Gastroesophageal sphincter (tissue), 4 donors: Measurements from ENCODE around the gene PARD3B. TPM values are rescaled to one million over a fixed set of nuclear protein-coding genes. Genes with fewer than 3 reads are reported as not detected.

Experiments
- ATAC-seq: fragments of 150-250 bp; one replicate; pipeline ENCODE4 v1.9.1; 2016; ENCODE audit warnings: mild to moderate bottlenecking, moderate library complexity
- H3K27ac ChIP-seq, 4 donors: fragments of 200-600 bp; sonication (generic) in 3 of 4; 1 replicate in 3 of 4; 2 replicates in 1 of 4; pipeline ENCODE4 v1.5.1; 2016 to 2019
- H3K27me3 ChIP-seq: fragments of 200-600 bp; sonication (generic); one replicate; pipeline ENCODE4 v1.5.1; 2019
- H3K36me3 ChIP-seq, 2 donors: fragments of 200-600 bp; sonication (generic); one replicate each; pipeline ENCODE4 v1.5.1; 2019; ENCODE audit warnings: control low read depth in 1 of 2
- H3K4me1 ChIP-seq, 3 donors: fragments of 200-600 bp; sonication (generic); 1 replicate in 2 of 3; 2 replicates in 1 of 3; pipeline ENCODE4 v1.5.1; 2016 to 2019; ENCODE audit warnings: control low read depth in 2 of 3
- H3K4me3 ChIP-seq, 2 donors: fragments of 200-600 bp; sonication (generic); one replicate each; pipeline ENCODE4 v1.5.1; 2019; ENCODE audit warnings: mild to moderate bottlenecking in 1 of 2, moderate library complexity in 1 of 2
- H3K9me3 ChIP-seq, 3 donors: fragments of 200-600 bp; sonication (generic); one replicate each; pipeline ENCODE4 v1.5.1; 2017 to 2019; ENCODE audit warnings: control low read depth in 2 of 3
- CTCF ChIP-seq, 4 experiments: fragments of 200-600 bp in 2 of 4; fragments of 450-650 bp in 2 of 4; sonication (generic) in 1 of 4; IDR thresholded peaks; one replicate each; pipeline ENCODE4 v1.5.1; 2017 to 2019; ENCODE audit warnings: antibody characterized with exemption in 4 of 4, mild to moderate bottlenecking in 2 of 4, moderate library complexity in 2 of 4
- EP300 ChIP-seq: sonication (generic); formaldehyde crosslinking; IDR thresholded peaks from one replicate; pipeline ENCODE4 v1.6.1; 2017; ENCODE audit warnings: antibody characterized with exemption, mild to moderate bottlenecking
- POLR2A ChIP-seq, 2 donors: fragments of 450-650 bp; IDR thresholded peaks; one replicate each; pipeline ENCODE4 v1.6.1; 2017; ENCODE audit warnings: antibody characterized with exemption in 2 of 2, mild to moderate bottlenecking in 2 of 2, moderate library complexity in 1 of 2
- POLR2AphosphoS5 ChIP-seq: sonication (generic); formaldehyde crosslinking; IDR thresholded peaks from one replicate; pipeline ENCODE4 v1.6.1; 2017; ENCODE audit warnings: antibody characterized with exemption
- WGBS, 2 donors: methylation state at CpG; one replicate each; pipeline ENCODE4 v1.1.5; 2018; ENCODE audit warnings: low coverage in 1 of 2; 5-methylcytosine and 5-hydroxymethylcytosine counted together
- total RNA-seq, 4 donors: library from RNA; depleted of rRNA; stranded (reverse); fragments of >200 nt; gene quantifications; one replicate each; pipeline ENCODE4 v1.1.0, GENCODE V29; 2016

PARD3B gene
- total RNA-seq, 4 donors from 2014 or later: 29.6 to 42.2 (median 41.0) TPM

GRCh38 chr2:205058409-205058808, 513.1 kb downstream of the PARD3B start:
- no peak for TF ChIP-seq POLR2A (IDR thresholded peaks at IDR 0.05)
- no peak for TF ChIP-seq POLR2AphosphoS5
- no peak for TF ChIP-seq CTCF (IDR thresholded peaks at IDR 0.05)
- no peak for TF ChIP-seq EP300
- Histone ChIP-seq H3K27ac (no peak overlapping the region), H3K36me3 (no peaks in the 10 kb centered on the region), H3K4me1 (peaks cover 0 to 11% (median 0%) of the 10 kb centered on the region in 3 donors), H3K4me3 (no peak overlapping the region), H3K27me3 (no peaks in the 10 kb centered on the region), H3K9me3 (no peaks in the 10 kb centered on the region)
- ATAC-seq: no peak
- 100% methylated on average over 1 to 2 of the region's 2 CpGs for WGBS, 2 donors

- Histone ChIP-seq H3K4me1 (peaks cover 0 to 11% (median 0%) of the 10 kb centered on the region in 3 donors), H3K27me3 (no peaks in the 10 kb centered on the region), H3K27ac (no peak overlapping the region), H3K4me3 (no peak overlapping the region), H3K36me3 (no peaks in the 10 kb centered on the region), H3K9me3 (no peaks in the 10 kb centered on the region)
- ATAC-seq: no peak
- TF ChIP-seq CTCF (IDR thresholded peaks at IDR 0.05) (no peak), POLR2AphosphoS5 (no peak), POLR2A (IDR thresholded peaks at IDR 0.05) (no peak), EP300 (no peak)
- WGBS, 2 donors: 26 to 28% methylated on average over 2 of the region's 2 CpGs
Measured at GRCh38 chr2:205060269-205060668, 515.0 kb downstream of the PARD3B start.

GRCh38 chr2:205066081-205066480, 520.8 kb downstream of the PARD3B start:
- Histone ChIP-seq H3K27ac (no peak overlapping the region), H3K27me3 (no peaks in the 10 kb centered on the region), H3K4me1 (no peaks in the 10 kb centered on the region), H3K4me3 (no peak overlapping the region), H3K9me3 (no peaks in the 10 kb centered on the region), H3K36me3 (no peaks in the 10 kb centered on the region)
- TF ChIP-seq EP300: no peak
- TF ChIP-seq POLR2A (IDR thresholded peaks at IDR 0.05): no peak
- TF ChIP-seq CTCF (IDR thresholded peaks at IDR 0.05): no peak
- no peak for TF ChIP-seq POLR2AphosphoS5
- WGBS, 2 donors: 36 to 62% methylated on average over 5 of the region's 5 CpGs
- no peak for ATAC-seq

- H3K4me1 ChIP-seq: no peaks in the 10 kb centered on the region
- TF ChIP-seq CTCF (IDR thresholded peaks at IDR 0.05) (no peak), POLR2A (IDR thresholded peaks at IDR 0.05) (no peak), POLR2AphosphoS5 (no peak), EP300 (no peak)
- no peaks in the 10 kb centered on the region for H3K27me3 ChIP-seq
- no peak for ATAC-seq
- 92 to 100% methylated on average over 1 of the region's 1 CpG for WGBS, 2 donors
- H3K4me3 ChIP-seq: no peak overlapping the region
- no peaks in the 10 kb centered on the region for H3K9me3 ChIP-seq
- no peak overlapping the region for H3K27ac ChIP-seq
- H3K36me3 ChIP-seq: no peaks in the 10 kb centered on the region
Measured at GRCh38 chr2:205069928-205070327, 524.7 kb downstream of the PARD3B start.

- Histone ChIP-seq H3K27me3 (no peaks in the 10 kb centered on the region), H3K4me1 (no peaks in the 10 kb centered on the region), H3K27ac (no peak overlapping the region), H3K9me3 (no peaks in the 10 kb centered on the region), H3K4me3 (no peak overlapping the region), H3K36me3 (no peaks in the 10 kb centered on the region)
- 91 to 100% methylated on average over 1 of the region's 1 CpG for WGBS, 2 donors
- TF ChIP-seq POLR2AphosphoS5: no peak
- no peak for ATAC-seq
Measured at GRCh38 chr2:205070889-205071288, 525.6 kb downstream of the PARD3B start.
